Measurements from ENCODE around the gene TATDN3. TPM values are rescaled to one million over a fixed set of nuclear protein-coding genes. Genes with fewer than 3 reads are reported as not detected.
"Not testable (repeated sequence)": the region's sequence is repeated elsewhere in the genome, so short reads cannot be mapped to it uniquely, and the experiment has no call there.

TATDN3 gene
- total RNA-seq, 1 experiment from 2014 or later: 16.3 TPM

- TF ChIP-seq EZH2phosphoT487 (IDR thresholded peaks at IDR 0.05; ENCODE audit: borderline replicate concordance) (no peak), ZBTB33 (IDR thresholded peaks at IDR 0.05; ENCODE audit: extremely low read depth, insufficient replicate concordance, low read length) (no peak), SIN3A (IDR thresholded peaks at IDR 0.05; ENCODE audit: low read depth) (no peak), FOSL1 (IDR thresholded peaks at IDR 0.05; ENCODE audit: low read depth) (no peak), ELF1 (IDR thresholded peaks at IDR 0.05; ENCODE audit: borderline replicate concordance, low read depth) (no peak), CBX3 (IDR thresholded peaks at IDR 0.05; ENCODE audit: low read depth) (no peak), CEBPB (IDR thresholded peaks at IDR 0.05; ENCODE audit: low read depth) (no peak), EGR1 (IDR thresholded peaks at IDR 0.05; ENCODE audit: low read depth) (no peak), SP1 (IDR thresholded peaks at IDR 0.05; ENCODE audit: low read depth) (no peak), EZH2 (IDR thresholded peaks at IDR 0.05) (no peak), JUND (IDR thresholded peaks at IDR 0.05) (no peak), YY1 (IDR thresholded peaks at IDR 0.05; ENCODE audit: extremely low read depth, insufficient replicate concordance, low read depth, low read length) (no peak)
- BruUV-seq (replicated peaks): no TSS peak
- H3K27me3 ChIP-seq (ENCODE audit: insufficient read depth, low read length): no peaks in the 10 kb centered on the region
- H3K9ac ChIP-seq (ENCODE audit: low read length): no peak overlapping the region
- H2AFZ ChIP-seq (ENCODE audit: low read depth, low read length, poor library complexity, severe bottlenecking): no peak overlapping the region
- intact Hi-C loops (cut with micrococcal nuclease): no loop called here
- CTCF ChIA-PET: interaction anchor here (0.7 to 1.8 kb wide), 5 partner anchors 27 to 989 kb away, joined by 3 to 8 read pairs (median 3); no protein-coding TSS in a partner anchor
- H3K27ac ChIP-seq (ENCODE audit: low read depth, low read length): no peak overlapping the region
- POLR2A ChIA-PET: no interaction called here
- H3K9me3 ChIP-seq (ENCODE audit: control insufficient read depth in 1 of 2, insufficient read depth in 1 of 2, low read depth in 1 of 2, low read length in 2 of 2): no peaks in the 10 kb centered on the region
- ATAC-seq (no peak), DNase-seq (ENCODE audit: low read depth, low spot score) (no peak)
- no peak overlapping the region for H3K4me2 ChIP-seq (ENCODE audit: low read length)
- peaks cover 1% of the 10 kb centered on the region for H3K79me2 ChIP-seq (ENCODE audit: insufficient read depth, low read length)
- H3K4me1 ChIP-seq (ENCODE audit: control insufficient read depth in 1 of 2, insufficient read depth in 2 of 2, low read length in 2 of 2): no peaks in the 10 kb centered on the region
- H3K4me3 ChIP-seq (replicated peaks in 1 of 2; ENCODE audit: low read depth in 1 of 2, low read length in 2 of 2): no peak overlapping the region
- H4K20me1 ChIP-seq (ENCODE audit: insufficient read depth): no peaks in the 10 kb centered on the region
- H3K36me3 ChIP-seq (ENCODE audit: control insufficient read depth in 1 of 2, insufficient read depth in 2 of 2, low read length in 2 of 2): peaks cover 10 to 11% of the 10 kb centered on the region in 2 experiments; a peak in 3 of 4 replicates
- no peaks in the 10 kb centered on the region for H3K9me2 ChIP-seq (ENCODE audit: insufficient read depth)
- RAD21 ChIA-PET (ENCODE audit: low non-redundant PET in 1 of 2, low total read pairs in 2 of 2, uncharacterized antibody in 2 of 2, unreplicated experiment in 2 of 2): no interaction called here
Measured at GRCh38 chr1:212777151-212777550, 14.5 kb upstream of the TATDN3 start.

DNA sequence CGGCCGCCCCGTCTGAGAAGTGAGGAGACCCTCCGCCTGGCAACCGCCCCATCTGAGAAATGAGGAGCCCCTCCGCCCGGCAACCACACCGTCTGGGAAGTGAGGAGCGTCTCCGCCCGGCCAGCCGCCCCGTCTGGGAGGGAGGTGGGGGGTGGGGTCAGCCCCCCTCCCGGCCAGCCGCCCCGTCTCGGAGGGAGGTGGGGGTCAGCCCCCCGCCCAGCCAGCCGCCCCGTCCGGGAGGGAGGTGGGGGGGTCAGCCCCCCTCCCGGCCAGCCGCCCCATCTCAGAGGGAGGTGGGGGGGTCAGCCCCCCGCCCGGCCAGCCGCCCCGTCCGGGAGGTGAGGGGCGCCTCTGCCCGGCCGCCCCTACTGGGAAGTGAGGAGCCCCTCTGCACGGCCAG is 12.6 kb upstream of the TATDN3 start:
- H3K4me2 ChIP-seq (ENCODE audit: low read length); H3K27ac ChIP-seq (ENCODE audit: low read depth, low read length); H3K9ac ChIP-seq (ENCODE audit: low read length); H4K20me1 ChIP-seq (ENCODE audit: insufficient read depth); H3K9me3 ChIP-seq (ENCODE audit: control insufficient read depth in 1 of 2, insufficient read depth in 1 of 2, low read depth in 1 of 2, low read length in 2 of 2); CTCF ChIA-PET; ATAC-seq; BruUV-seq (replicated peaks); H2AFZ ChIP-seq (ENCODE audit: low read depth, low read length, poor library complexity, severe bottlenecking); H3K9me2 ChIP-seq (ENCODE audit: insufficient read depth); RAD21 ChIA-PET (ENCODE audit: low non-redundant PET in 1 of 2, low total read pairs in 2 of 2, uncharacterized antibody in 2 of 2, unreplicated experiment in 2 of 2); DNase-seq (ENCODE audit: low read depth, low spot score); H3K4me1 ChIP-seq (ENCODE audit: control insufficient read depth in 1 of 2, insufficient read depth in 2 of 2, low read length in 2 of 2); H3K79me2 ChIP-seq (ENCODE audit: insufficient read depth, low read length); POLR2A ChIA-PET; H3K4me3 ChIP-seq (replicated peaks in 1 of 2; ENCODE audit: low read depth in 1 of 2, low read length in 2 of 2); H3K27me3 ChIP-seq (ENCODE audit: insufficient read depth, low read length); intact Hi-C loops (cut with micrococcal nuclease): not testable (repeated sequence)
- H3K36me3 ChIP-seq (ENCODE audit: control insufficient read depth in 1 of 2, insufficient read depth in 2 of 2, low read length in 2 of 2): peaks cover 10 to 18% of the 10 kb centered on the region in 2 experiments
